Glutamatergic neuron (in vitro differentiated cells): ENCODE results near the gene SMAD3. TPM values are rescaled to one million over a fixed set of nuclear protein-coding genes. Genes with fewer than 3 reads are reported as not detected.
A peak's percentile ranks its signal among the peaks of the same experiment; 100 is the strongest.

Experiments
- DNase-seq: peaks from one replicate; pipeline ENCODE4 v3.0.0; 2022
- H3K27ac Mint-ChIP-seq: one replicate; pipeline ENCODE4 v1.8.0; 2020; ENCODE audit warnings: mild to moderate bottlenecking, mixed read lengths, inconsistent platforms; ENCODE audit not compliant: unreplicated experiment
- H3K27me3 Mint-ChIP-seq: one replicate; pipeline ENCODE4 v1.8.0; 2020; ENCODE audit warnings: mild to moderate bottlenecking, moderate library complexity, mixed read lengths, inconsistent platforms; ENCODE audit not compliant: unreplicated experiment
- H3K36me3 Mint-ChIP-seq: one replicate; pipeline ENCODE4 v1.8.0; 2020; ENCODE audit warnings: mild to moderate bottlenecking, mixed read lengths, inconsistent platforms; ENCODE audit not compliant: unreplicated experiment
- H3K4me1 Mint-ChIP-seq: one replicate; pipeline ENCODE4 v1.8.0; 2020; ENCODE audit warnings: mild to moderate bottlenecking, low read depth, mixed read lengths, inconsistent platforms; ENCODE audit not compliant: unreplicated experiment
- H3K4me3 Mint-ChIP-seq: one replicate; pipeline ENCODE4 v1.8.0; 2020; ENCODE audit warnings: mild to moderate bottlenecking, mixed read lengths, inconsistent platforms; ENCODE audit not compliant: unreplicated experiment
- H3K9me3 Mint-ChIP-seq: one replicate; pipeline ENCODE4 v1.8.0; 2020; ENCODE audit warnings: mild to moderate bottlenecking, moderate library complexity, mixed read lengths, inconsistent platforms; ENCODE audit not compliant: unreplicated experiment
- CTCF ChIP-seq: fragments of 200-600 bp; sonication (generic); IDR thresholded peaks from one replicate; pipeline ENCODE4 v1.5.0; 2021; ENCODE audit not compliant: partially characterized antibody, unreplicated experiment
- long read RNA-seq: library from polyadenylated mRNA; unstranded; transcript quantifications from one replicate; pipeline ENCODE4 v2.0.0, GENCODE V29; 2020; ENCODE audit not compliant: unreplicated experiment
- total RNA-seq: library from RNA; stranded (reverse); fragmentation: NEBNext Ultra II Directional; extraction: Animal tissue kit (Norgen Biotek cat#: 25700); gene quantifications from one replicate; pipeline ENCODE4 v1.2.1, GENCODE V29; 2021; ENCODE audit not compliant: unreplicated experiment

SMAD3 gene
- 5.0 TPM for total RNA-seq
- long read RNA-seq, result 0 reads

- peaks cover 29% of the 10 kb centered on the region for H3K27me3 Mint-ChIP-seq
- H3K4me1 Mint-ChIP-seq, result peaks cover 26% of the 10 kb centered on the region
- H3K27ac Mint-ChIP-seq, result peak within 1 kb of the TSS; percentile 0
- H3K9me3 Mint-ChIP-seq, result peaks cover 16% of the 10 kb centered on the region
- H3K36me3 Mint-ChIP-seq, result peaks cover 8% of the 10 kb centered on the region
- peak; percentile 73 for DNase-seq
- H3K4me3 Mint-ChIP-seq, result peak within 1 kb of the TSS; percentile 93
- TF ChIP-seq CTCF, result no peak
Observed at GRCh38 chr15:67065531-67066005, at the start of gene SMAD3. Gene SMAD3 (plus strand): TSS chr15:67065602. CDS start chr15:67066155, 553 bp downstream.

- H3K9me3 Mint-ChIP-seq, result no peaks in the 10 kb centered on the region
- no peaks in the 10 kb centered on the region for H3K36me3 Mint-ChIP-seq
- peaks cover 5% of the 10 kb centered on the region for H3K4me1 Mint-ChIP-seq
- H3K27me3 Mint-ChIP-seq, result no peaks in the 10 kb centered on the region
- no peak overlapping the region for H3K4me3 Mint-ChIP-seq
- TF ChIP-seq CTCF, result no peak
- H3K27ac Mint-ChIP-seq, result no peak overlapping the region
- no peak for DNase-seq
Observed at GRCh38 chr15:67017311-67017710, 48.1 kb upstream of the SMAD3 start.

- Mint-ChIP-seq H3K27ac (peak overlapping the region; percentile 17), H3K4me3 (no peak overlapping the region), H3K36me3 (no peaks in the 10 kb centered on the region), H3K27me3 (no peaks in the 10 kb centered on the region), H3K4me1 (peaks cover 5% of the 10 kb centered on the region), H3K9me3 (no peaks in the 10 kb centered on the region)
- DNase-seq, result no peak
- no peak for TF ChIP-seq CTCF
Observed at GRCh38 chr15:67018026-67018425, 47.4 kb upstream of the SMAD3 start.

GRCh38 chr15:67018441-67018840 is 47.0 kb upstream of the SMAD3 start:
- no peaks in the 10 kb centered on the region for H3K27me3 Mint-ChIP-seq
- H3K4me3 Mint-ChIP-seq, result no peak overlapping the region

More at GRCh38 chr15:67018441-67018840, 47.0 kb upstream of the SMAD3 start:
- H3K4me1 Mint-ChIP-seq, result peaks cover 5% of the 10 kb centered on the region
- DNase-seq, result no peak
- peak overlapping the region; percentile 17 for H3K27ac Mint-ChIP-seq
- TF ChIP-seq CTCF, result no peak
- no peaks in the 10 kb centered on the region for H3K36me3 Mint-ChIP-seq
- H3K9me3 Mint-ChIP-seq, result no peaks in the 10 kb centered on the region
